ENCODE data around the gene CRYBG1.

GRCh38 chr6:106450653-106451052, 90.1 kb downstream of the CRYBG1 start:
- no peak for TF ChIP-seq EZH2 (IDR thresholded peaks at IDR 0.05)
- no peak for TF ChIP-seq POLR2AphosphoS5 (IDR thresholded peaks at IDR 0.05; ENCODE audit: borderline replicate concordance, low read depth, low read length)

Measured in SK-N-MC (cell line).